Retinal pigment epithelial cell (primary cell): ENCODE data around the gene BAHCC1.

ENCODE experiments used
- DNase-seq: peaks from one replicate; pipeline ENCODE4 v3.0.0-alpha.2; 2010; ENCODE audit warnings: low read depth
- H3K4me3 ChIP-seq: 2 replicates; pipeline ENCODE4 v1.5.1; 2011; ENCODE audit warnings: mild to moderate bottlenecking, low read length, control low read depth, moderate library complexity
- TF ChIP-seq, protein P1 (sequence below): conservative IDR thresholded peaks from 2 replicates; pipeline ENCODE4 v1.5.1; 2011; ENCODE audit warnings: low read depth, low read length, control low read depth, inconsistent platforms

Gene BAHCC1

DNA sequence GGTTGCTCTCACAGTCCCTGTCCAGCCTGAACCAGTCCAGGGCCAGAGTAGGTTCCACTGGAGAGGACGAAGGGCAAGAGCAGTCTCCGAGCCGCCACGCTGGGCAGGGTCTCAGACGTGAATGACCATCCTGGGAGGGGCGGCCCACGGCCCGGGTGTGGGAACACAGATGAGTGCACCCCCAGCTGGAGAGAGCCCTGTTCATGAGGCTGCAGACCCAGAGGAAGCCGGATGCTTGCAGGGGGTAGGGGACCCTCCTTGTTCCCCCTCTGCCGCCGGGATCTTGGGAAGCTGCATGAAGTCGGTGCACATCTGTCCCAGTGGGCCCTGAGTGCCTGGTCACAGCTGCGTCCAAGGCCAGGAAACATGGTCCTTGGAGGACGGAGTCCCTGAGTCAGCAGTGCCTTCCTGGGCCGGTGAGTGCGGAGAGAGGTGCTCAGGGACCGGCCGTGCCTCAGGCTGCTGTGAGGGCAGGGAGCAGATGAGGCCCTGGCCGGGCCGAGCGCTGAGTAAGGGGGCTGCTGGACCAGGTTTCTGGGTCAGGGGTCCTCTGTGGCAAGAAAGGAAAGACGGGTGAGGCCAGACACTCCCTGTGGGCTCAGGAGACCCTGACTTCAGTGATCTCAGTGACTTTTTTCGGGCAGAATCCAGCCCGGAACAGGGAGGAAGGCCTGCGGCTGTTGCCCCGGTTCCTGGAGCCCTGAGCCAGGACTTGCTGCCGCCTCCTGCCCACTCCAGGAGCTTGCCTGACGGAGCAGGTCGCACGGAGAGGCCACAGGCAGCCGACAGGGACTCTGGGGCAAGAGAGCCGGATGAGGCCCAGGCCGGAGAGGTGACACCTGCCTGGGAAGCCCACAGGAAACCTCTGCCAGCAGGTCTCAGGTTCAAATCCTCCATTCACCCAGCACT lies 71.6 kb downstream of the BAHCC1 start:
- DNase-seq, result no peak
- TF ChIP-seq, protein P1, sequence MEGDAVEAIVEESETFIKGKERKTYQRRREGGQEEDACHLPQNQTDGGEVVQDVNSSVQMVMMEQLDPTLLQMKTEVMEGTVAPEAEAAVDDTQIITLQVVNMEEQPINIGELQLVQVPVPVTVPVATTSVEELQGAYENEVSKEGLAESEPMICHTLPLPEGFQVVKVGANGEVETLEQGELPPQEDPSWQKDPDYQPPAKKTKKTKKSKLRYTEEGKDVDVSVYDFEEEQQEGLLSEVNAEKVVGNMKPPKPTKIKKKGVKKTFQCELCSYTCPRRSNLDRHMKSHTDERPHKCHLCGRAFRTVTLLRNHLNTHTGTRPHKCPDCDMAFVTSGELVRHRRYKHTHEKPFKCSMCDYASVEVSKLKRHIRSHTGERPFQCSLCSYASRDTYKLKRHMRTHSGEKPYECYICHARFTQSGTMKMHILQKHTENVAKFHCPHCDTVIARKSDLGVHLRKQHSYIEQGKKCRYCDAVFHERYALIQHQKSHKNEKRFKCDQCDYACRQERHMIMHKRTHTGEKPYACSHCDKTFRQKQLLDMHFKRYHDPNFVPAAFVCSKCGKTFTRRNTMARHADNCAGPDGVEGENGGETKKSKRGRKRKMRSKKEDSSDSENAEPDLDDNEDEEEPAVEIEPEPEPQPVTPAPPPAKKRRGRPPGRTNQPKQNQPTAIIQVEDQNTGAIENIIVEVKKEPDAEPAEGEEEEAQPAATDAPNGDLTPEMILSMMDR, result no peak
- H3K4me3 ChIP-seq, result no peak overlapping the region

DNA sequence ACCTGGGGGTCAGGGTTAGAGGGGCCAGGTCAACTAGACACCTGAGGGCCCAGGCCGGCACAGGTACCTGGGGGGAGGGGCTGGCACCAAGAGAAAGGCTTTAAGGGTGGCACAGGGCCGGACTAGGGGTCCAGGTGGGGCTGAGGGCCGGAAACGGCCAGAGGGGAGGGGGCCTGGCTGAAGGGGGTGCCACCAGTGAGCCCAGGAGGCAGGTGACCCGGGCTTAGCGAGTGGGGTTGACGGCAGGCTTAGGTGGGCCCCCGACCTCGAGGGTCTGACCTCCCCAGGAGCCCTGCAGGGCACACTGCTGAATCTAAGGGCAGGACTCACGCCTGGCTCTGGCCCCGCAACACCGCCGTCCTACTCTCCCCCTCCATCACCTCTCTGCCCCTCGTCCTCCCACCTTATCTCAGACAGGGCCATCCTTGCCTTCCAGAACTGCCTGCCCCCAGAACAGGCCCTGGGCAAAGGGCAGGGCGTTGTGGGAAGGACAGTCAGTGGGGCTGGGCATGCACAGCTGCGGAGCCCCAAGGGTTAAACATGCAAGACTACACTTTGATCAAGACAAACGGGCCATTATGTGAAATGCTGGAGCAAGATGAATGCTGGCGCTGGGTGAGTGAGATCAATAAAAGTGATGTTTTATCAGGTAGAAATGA lies 73.0 kb downstream of the BAHCC1 start:
- TF ChIP-seq, protein P1, result no peak
- H3K4me3 ChIP-seq, result no peak overlapping the region
- no peak for DNase-seq

DNA sequence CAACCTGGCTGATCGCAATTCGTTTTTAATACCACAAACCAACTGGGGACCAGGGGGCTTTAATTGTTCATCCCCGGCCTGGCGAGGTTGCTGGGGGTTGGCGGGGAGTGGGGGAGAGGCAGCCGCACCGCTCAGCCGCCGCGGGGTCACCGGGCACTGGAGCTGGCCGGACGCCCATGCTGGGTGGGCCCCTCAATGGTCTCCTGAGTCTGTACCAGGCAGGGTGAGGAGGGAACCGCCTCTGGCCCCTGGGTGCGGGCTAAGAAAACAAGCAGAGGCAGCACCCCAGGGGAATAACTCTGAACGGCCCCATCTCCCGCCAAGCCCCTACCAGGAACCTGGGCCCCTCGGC lies 73.5 kb downstream of the BAHCC1 start:
- H3K4me3 ChIP-seq, result no peak overlapping the region
- no peak for DNase-seq
- TF ChIP-seq, protein P1, result no peak

DNA sequence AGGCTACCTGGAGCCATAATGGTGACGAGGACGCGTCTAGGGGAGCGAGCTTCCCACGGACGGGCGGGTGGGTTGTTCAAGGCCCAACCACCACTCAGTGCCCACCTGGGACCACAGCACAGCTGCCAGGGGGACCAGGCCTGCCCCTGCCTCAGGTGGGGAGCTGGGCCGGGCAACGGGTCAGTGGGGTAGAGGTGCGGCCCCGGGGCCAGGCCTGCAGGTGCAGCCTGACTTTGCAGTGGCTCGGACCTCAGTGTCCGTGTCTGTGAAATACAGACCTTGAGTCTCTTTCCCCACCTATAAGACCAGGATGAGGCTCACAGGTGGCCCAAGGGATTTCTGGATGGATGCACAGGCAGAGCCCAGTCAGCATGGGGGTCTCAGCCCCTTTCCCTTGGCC lies 74.0 kb downstream of the BAHCC1 start:
- H3K4me3 ChIP-seq, result no peak overlapping the region
- DNase-seq, result no peak
- TF ChIP-seq, protein P1, result no peak

DNA sequence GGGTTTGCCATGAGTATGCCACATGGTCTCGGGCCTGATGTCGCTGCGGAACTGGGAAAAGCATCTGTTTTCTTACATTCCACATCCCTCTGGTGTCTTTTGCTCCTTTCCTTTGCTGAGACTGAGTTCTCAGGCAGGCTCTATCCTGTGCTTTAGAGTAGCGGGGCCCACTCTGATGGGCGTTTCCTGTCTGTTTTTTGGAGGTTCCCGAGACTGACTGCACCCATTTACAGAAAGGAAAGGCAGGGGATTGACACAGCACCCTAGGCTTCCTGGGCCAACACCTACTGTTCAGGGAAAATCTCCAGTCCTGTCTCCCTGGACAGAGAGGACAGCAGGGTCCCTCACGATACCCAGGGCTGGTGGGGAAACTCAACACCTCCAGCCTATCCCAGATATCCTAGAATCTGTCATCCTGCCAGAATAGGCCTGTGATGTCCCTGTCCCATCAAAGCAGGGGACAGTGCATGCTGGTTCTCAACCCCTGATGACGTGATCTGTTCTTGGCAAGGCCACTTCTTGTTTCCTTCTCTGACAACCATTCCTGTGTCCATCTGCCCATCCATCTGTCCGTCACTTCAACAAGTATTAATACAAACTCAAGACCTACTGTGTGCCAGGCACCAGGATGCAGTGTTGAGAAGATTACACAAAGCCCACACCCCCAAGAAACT lies 75.2 kb downstream of the BAHCC1 start:
- H3K4me3 ChIP-seq, result no peak overlapping the region
- DNase-seq, result no peak
- TF ChIP-seq, protein P1, result no peak

DNA sequence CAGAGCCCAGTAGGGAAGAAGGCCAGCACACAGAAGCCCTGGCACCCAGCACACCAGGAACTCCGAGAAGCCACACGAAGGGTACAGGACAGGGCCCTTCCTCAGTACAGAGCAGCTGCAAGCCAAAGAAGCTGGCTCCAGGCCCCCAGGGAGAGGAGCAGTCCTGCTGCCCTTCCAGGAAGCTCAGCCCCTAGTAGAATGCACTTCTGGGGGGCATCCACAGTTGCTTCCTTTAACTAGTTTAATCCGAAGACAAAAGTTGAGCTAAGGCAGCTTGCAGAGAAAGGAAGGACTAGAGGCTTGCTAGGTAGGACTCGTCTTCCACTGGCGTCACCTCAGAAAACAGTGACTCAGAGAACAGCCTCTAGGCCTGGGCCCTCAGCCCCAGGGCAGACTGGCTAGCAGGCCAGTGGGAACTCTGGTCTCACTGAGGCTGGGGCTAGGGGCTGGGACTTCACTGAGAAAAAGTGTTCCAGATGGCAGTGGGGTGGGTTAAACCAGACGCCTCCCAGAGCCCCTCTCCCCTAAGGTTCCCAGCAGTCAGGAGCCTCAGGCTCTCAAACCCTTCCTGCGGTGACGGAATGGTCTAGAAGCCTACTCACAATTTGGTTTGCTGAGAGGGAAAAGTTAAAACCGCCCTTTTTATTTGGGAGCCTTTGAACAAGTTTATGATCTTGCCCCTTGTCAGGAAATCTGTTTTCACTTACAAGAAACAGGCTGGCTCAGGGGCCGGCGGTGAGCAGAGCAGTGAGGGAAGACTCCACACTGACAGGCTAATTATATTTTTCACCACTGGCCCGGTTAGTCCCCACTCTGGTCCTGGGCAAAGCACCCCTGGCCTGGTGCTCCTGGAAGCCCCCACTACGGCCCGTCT lies 75.9 kb downstream of the BAHCC1 start:
- DNase-seq, result no peak
- no peak overlapping the region for H3K4me3 ChIP-seq
- TF ChIP-seq, protein P1, result no peak
